H9 (cell line): ENCODE results near the gene SDE2. TPM values are rescaled to one million over a fixed set of nuclear protein-coding genes. Genes with fewer than 3 reads are reported as not detected.

Source experiments
- DNase-seq: peaks from one replicate; pipeline ENCODE4 v3.0.0-alpha.2; 2017
- H2AFZ ChIP-seq: one replicate; pipeline ENCODE4 v1.6.1; 2013; ENCODE audit warnings: mild to moderate bottlenecking, low read length, control low read depth, moderate library complexity
- H2AK5ac ChIP-seq: 2 replicates; pipeline ENCODE4 v1.6.1; 2013; ENCODE audit warnings: low read length, control low read depth, mixed read lengths; ENCODE audit not compliant: insufficient read length
- H2BK120ac ChIP-seq: one replicate; pipeline ENCODE4 v1.6.1; 2013; ENCODE audit warnings: low read depth, mild to moderate bottlenecking, low read length, control low read depth, inconsistent platforms; ENCODE audit not compliant: poor library complexity, severe bottlenecking
- H2BK12ac ChIP-seq: 2 replicates; pipeline ENCODE4 v1.6.1; 2013; ENCODE audit warnings: low read length, control low read depth, mixed read lengths, low read depth; ENCODE audit not compliant: insufficient read length
- H2BK15ac ChIP-seq: 2 replicates; pipeline ENCODE4 v1.6.1; 2013; ENCODE audit warnings: low read depth, low read length, control low read depth
- H2BK20ac ChIP-seq: one replicate; pipeline ENCODE4 v1.6.1; 2013; ENCODE audit warnings: low read depth, mild to moderate bottlenecking, low read length, control low read depth, inconsistent platforms; ENCODE audit not compliant: poor library complexity, severe bottlenecking
- H2BK5ac ChIP-seq: 2 replicates; pipeline ENCODE4 v1.6.1; 2013; ENCODE audit warnings: low read length, control low read depth, mixed read lengths; ENCODE audit not compliant: insufficient read length
- H3K14ac ChIP-seq: 2 replicates; pipeline ENCODE4 v1.6.1; 2013; ENCODE audit warnings: low read length, control low read depth; ENCODE audit not compliant: insufficient read depth
- H3K18ac ChIP-seq: 2 replicates; pipeline ENCODE4 v1.6.1; 2013; ENCODE audit warnings: low read depth, mild to moderate bottlenecking, mixed read lengths, low read length, control low read depth; ENCODE audit not compliant: insufficient read length
- H3K23ac ChIP-seq: 2 replicates; pipeline ENCODE4 v1.6.1; 2013; ENCODE audit warnings: low read length, control low read depth, mixed read lengths, low read depth; ENCODE audit not compliant: insufficient read length
- H3K23me2 ChIP-seq: 2 replicates; pipeline ENCODE4 v1.6.1; 2013; ENCODE audit warnings: low read depth, mild to moderate bottlenecking, mixed read lengths, low read length, control low read depth; ENCODE audit not compliant: insufficient read length, poor library complexity, severe bottlenecking
- H3K27ac ChIP-seq: 2 replicates; pipeline ENCODE4 v1.5.1; 2013; ENCODE audit warnings: low read length, control low read depth, mixed read lengths, low read depth; ENCODE audit not compliant: insufficient read length
- H3K27me3 ChIP-seq: 2 replicates; pipeline ENCODE4 v1.6.1; 2013; ENCODE audit warnings: low read length, control low read depth, inconsistent platforms; ENCODE audit not compliant: insufficient read depth
- H3K4ac ChIP-seq: 2 replicates; pipeline ENCODE4 v1.6.1; 2013; ENCODE audit warnings: low read depth, mild to moderate bottlenecking, control low read depth, inconsistent platforms, low read length, moderate library complexity
- H3K4me1 ChIP-seq: 2 replicates; pipeline ENCODE4 v1.6.1; 2013; ENCODE audit warnings: low read length, control low read depth, inconsistent platforms; ENCODE audit not compliant: insufficient read depth
- H3K4me2 ChIP-seq: 2 replicates; pipeline ENCODE4 v1.6.1; 2013; ENCODE audit warnings: low read length, control low read depth, mixed read lengths; ENCODE audit not compliant: insufficient read length, insufficient read depth
- H3K56ac ChIP-seq: 2 replicates; pipeline ENCODE4 v1.6.1; 2013; ENCODE audit warnings: low read depth, mild to moderate bottlenecking, mixed read lengths, low read length, control low read depth; ENCODE audit not compliant: insufficient read length
- H3K79me1 ChIP-seq: 2 replicates; pipeline ENCODE4 v1.6.1; 2013; ENCODE audit warnings: low read depth, mild to moderate bottlenecking, moderate library complexity, low read length, control low read depth, inconsistent platforms; ENCODE audit not compliant: insufficient read depth, poor library complexity, severe bottlenecking
- H3K79me2 ChIP-seq: 2 replicates; pipeline ENCODE4 v1.6.1; 2013; ENCODE audit warnings: low read length, control low read depth, inconsistent platforms; ENCODE audit not compliant: insufficient read depth
- H3K9ac ChIP-seq: 2 replicates; pipeline ENCODE4 v1.6.1; 2013; ENCODE audit warnings: low read length, control low read depth, mixed read lengths; ENCODE audit not compliant: insufficient read length; ENCODE audit errors: extremely low read depth
- H3K9me3 ChIP-seq: one replicate; pipeline ENCODE4 v1.6.1; 2013; ENCODE audit warnings: low read depth, low read length, inconsistent platforms; ENCODE audit not compliant: control insufficient read depth
- H3T11ph ChIP-seq: one replicate; pipeline ENCODE4 v1.6.1; 2013; ENCODE audit warnings: mild to moderate bottlenecking, low read length, control low read depth, inconsistent platforms
- H4K20me1 ChIP-seq: one replicate; pipeline ENCODE4 v1.6.1; 2013; ENCODE audit not compliant: control insufficient read depth, insufficient read length, insufficient read depth
- H4K5ac ChIP-seq: 2 replicates; pipeline ENCODE4 v1.6.1; 2013; ENCODE audit warnings: low read depth, mild to moderate bottlenecking, mixed read lengths, low read length, control low read depth; ENCODE audit not compliant: insufficient read length
- H4K8ac ChIP-seq: replicated peaks from 2 replicates; pipeline ENCODE4 v1.6.1; 2013; ENCODE audit warnings: low read length, control low read depth, mixed read lengths, low read depth; ENCODE audit not compliant: insufficient read length
- H4K91ac ChIP-seq: 2 replicates; pipeline ENCODE4 v1.6.1; 2013; ENCODE audit warnings: low read depth, mild to moderate bottlenecking, moderate library complexity, mixed read lengths, low read length, control low read depth; ENCODE audit not compliant: insufficient read length
- H3K27ac Mint-ChIP-seq, 3 experiments: 2 replicates in 2 of 3; 3 replicates in 1 of 3; pipeline ENCODE4 v1.8.0; 2020 to 2021; ENCODE audit warnings: mixed read lengths in 3 of 3, mild to moderate bottlenecking in 1 of 3, moderate library complexity in 1 of 3
- H3K27me3 Mint-ChIP-seq: 2 replicates; pipeline ENCODE4 v1.8.0; 2021; ENCODE audit warnings: low read depth, mild to moderate bottlenecking, moderate library complexity, mixed read lengths
- H3K36me3 Mint-ChIP-seq, 3 experiments: 2 replicates in 2 of 3; 3 replicates in 1 of 3; pipeline ENCODE4 v1.8.0; 2020 to 2021; ENCODE audit warnings: low read depth in 3 of 3, mixed read lengths in 3 of 3; ENCODE audit not compliant: insufficient read depth in 1 of 3
- H3K4me1 Mint-ChIP-seq, 2 experiments: 2 replicates each; pipeline ENCODE4 v1.8.0; 2020; ENCODE audit warnings: mixed read lengths in 2 of 2
- H3K4me3 Mint-ChIP-seq, 2 experiments: 2 replicates in 1 of 2; 3 replicates in 1 of 2; pipeline ENCODE4 v1.8.0; 2020 to 2021; ENCODE audit warnings: mild to moderate bottlenecking in 2 of 2, mixed read lengths in 2 of 2, moderate library complexity in 1 of 2
- H3K9me3 Mint-ChIP-seq, 2 experiments: 2 replicates in 1 of 2; 3 replicates in 1 of 2; pipeline ENCODE4 v1.8.0; 2020; ENCODE audit warnings: mild to moderate bottlenecking in 2 of 2, mixed read lengths in 2 of 2, moderate library complexity in 1 of 2
- CTCF ChIP-seq: fragments of 200-600 bp; sonication (generic); conservative IDR thresholded peaks from 3 replicates; pipeline ENCODE4 v1.8.0; 2021; ENCODE audit warnings: antibody characterized with exemption, mild to moderate bottlenecking
- WGBS: extraction: QIAGEN DNeasy Blood & Tissue Kit; methylation state at CpG from one replicate; pipeline ENCODE4 v1.1.7; 2013; ENCODE audit warnings: missing lambda C conversion rate, low lambda C conversion rate, mixed read lengths; ENCODE audit not compliant: insufficient read length; ENCODE audit errors: extremely low coverage; 5-methylcytosine and 5-hydroxymethylcytosine counted together
- total RNA-seq: library from RNA; stranded (reverse); gene quantifications from 2 replicates; pipeline ENCODE4 v1.2.1, GENCODE V29; 2021

Gene SDE2
- total RNA-seq, 1 experiment from 2014 or later, result 20.5 TPM

DNA sequence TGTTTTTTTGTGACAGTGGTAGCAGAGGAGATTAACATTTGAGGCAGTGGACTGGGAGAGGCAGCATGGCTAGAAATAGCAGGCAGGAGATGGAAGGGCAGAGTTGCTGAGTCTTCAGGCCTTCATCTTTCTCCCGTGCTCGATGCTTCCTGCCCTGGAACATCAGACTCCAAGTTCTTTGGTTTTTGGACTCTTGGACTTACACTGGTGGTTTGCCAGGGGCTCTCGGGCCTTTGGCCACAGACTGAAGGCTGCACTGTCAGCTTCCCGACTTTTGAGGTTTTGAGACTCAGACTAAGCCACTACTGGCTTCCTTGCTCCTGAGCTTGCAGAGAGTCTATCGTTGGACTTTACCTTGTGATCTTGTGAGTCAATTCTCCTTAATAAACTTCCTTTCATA lies 33.9 kb downstream of the SDE2 start:
- Mint-ChIP-seq H3K4me1 (peaks cover 4 to 5% of the 10 kb centered on the region in 2 experiments; a peak in 2 of 4 replicates), H3K27me3 (no peaks in the 10 kb centered on the region), H3K9me3 (peaks cover 0 to 4% of the 10 kb centered on the region in 2 experiments; a peak in 3 of 5 replicates), H3K4me3 (no peak overlapping the region), H3K27ac (no peak overlapping the region), H3K36me3 (no peaks in the 10 kb centered on the region; a peak in 1 of 7 replicates)
- no peak overlapping the region for H2BK15ac ChIP-seq
- H3K18ac ChIP-seq, result no peak overlapping the region
- no peak overlapping the region for H3K9ac ChIP-seq
- no CpG with 5 or more reads among the region's 5 CpGs for WGBS
- no peak overlapping the region for H3K4me2 ChIP-seq
- H4K8ac ChIP-seq, result no peak overlapping the region
- no peaks in the 10 kb centered on the region for H3K23me2 ChIP-seq
- H4K91ac ChIP-seq, result no peak overlapping the region
- no peak overlapping the region for H4K5ac ChIP-seq
- no peaks in the 10 kb centered on the region for H3K27me3 ChIP-seq
- no peak overlapping the region for H2BK20ac ChIP-seq
- no peak overlapping the region for H3K14ac ChIP-seq
- no peaks in the 10 kb centered on the region for H3K79me2 ChIP-seq
- H3K23ac ChIP-seq, result no peak overlapping the region
- no peak overlapping the region for H3K27ac ChIP-seq
- no peaks in the 10 kb centered on the region for H3K79me1 ChIP-seq
- no peak overlapping the region for H2BK5ac ChIP-seq
- no peak overlapping the region for H2AFZ ChIP-seq
- no peaks in the 10 kb centered on the region for H4K20me1 ChIP-seq
- no peaks in the 10 kb centered on the region for H3K4me1 ChIP-seq
- no peak overlapping the region for H3K4ac ChIP-seq
- H2BK120ac ChIP-seq, result no peak overlapping the region
- no peak overlapping the region for H2AK5ac ChIP-seq
- H2BK12ac ChIP-seq, result no peak overlapping the region
- H3T11ph ChIP-seq, result no peak overlapping the region
- no peaks in the 10 kb centered on the region for H3K9me3 ChIP-seq
- no peak for TF ChIP-seq CTCF
- no peak overlapping the region for H3K56ac ChIP-seq
- no peak for DNase-seq
